Measurements from ENCODE around the gene GIMAP2.
"Not testable (repeated sequence)": the region's sequence is repeated elsewhere in the genome, so short reads cannot be mapped to it uniquely, and the experiment has no call there.

The GIMAP2 gene

GRCh38 chr7:150676276-150676675 lies 9.2 kb upstream of the GIMAP2 start:
- in situ Hi-C loops (cut with MboI; ENCODE audit: low sequenced_read_pairs) = not testable (repeated sequence)

- in situ Hi-C loops (cut with MboI; ENCODE audit: low sequenced_read_pairs) = not testable (repeated sequence)
Observed at GRCh38 chr7:150676854-150677253, 8.7 kb upstream of the GIMAP2 start.

- in situ Hi-C loops (cut with MboI; ENCODE audit: low sequenced_read_pairs) = not testable (repeated sequence)
Observed at GRCh38 chr7:150678601-150679000, 6.9 kb upstream of the GIMAP2 start.

GRCh38 chr7:150680364-150680763 lies 5.1 kb upstream of the GIMAP2 start:
- in situ Hi-C loops (cut with MboI; ENCODE audit: low sequenced_read_pairs) = not testable (repeated sequence)

GRCh38 chr7:150686030-150686631 lies 625 bp downstream of the GIMAP2 start:
- in situ Hi-C loops (cut with MboI; ENCODE audit: low sequenced_read_pairs) = no loop called here

GRCh38 chr7:150688630-150689029 lies 3.1 kb downstream of the GIMAP2 start:
- in situ Hi-C loops (cut with MboI; ENCODE audit: low sequenced_read_pairs) = no loop called here

GRCh38 chr7:150695654-150696053 lies 10.1 kb downstream of the GIMAP2 start:
- in situ Hi-C loops (cut with MboI; ENCODE audit: low sequenced_read_pairs) = no loop called here

GRCh38 chr7:150703209-150703608 lies 17.7 kb downstream of the GIMAP2 start:
- in situ Hi-C loops (cut with MboI; ENCODE audit: low sequenced_read_pairs) = no loop called here

GRCh38 chr7:150715293-150715692 lies 29.8 kb downstream of the GIMAP2 start:
- in situ Hi-C loops (cut with MboI; ENCODE audit: low sequenced_read_pairs) = no loop called here

- in situ Hi-C loops (cut with MboI; ENCODE audit: low sequenced_read_pairs) = no loop called here
Observed at GRCh38 chr7:150715738-150716137, 30.2 kb downstream of the GIMAP2 start.

GRCh38 chr7:150716368-150716767 lies 30.9 kb downstream of the GIMAP2 start, which contains the start of gene GIMAP1:
Gene GIMAP1, plus strand, starts transcription at chr7:150716613. Its CDS starts 2,435 bp downstream, at chr7:150719048.
- in situ Hi-C loops (cut with MboI; ENCODE audit: low sequenced_read_pairs) = no loop called here

- in situ Hi-C loops (cut with MboI; ENCODE audit: low sequenced_read_pairs) = no loop called here
Observed at GRCh38 chr7:150716939-150717338, 31.4 kb downstream of the GIMAP2 start.

GRCh38 chr7:150717814-150718420 lies 32.4 kb downstream of the GIMAP2 start:
- in situ Hi-C loops (cut with MboI; ENCODE audit: low sequenced_read_pairs) = no loop called here

GRCh38 chr7:150719436-150719835 lies 33.9 kb downstream of the GIMAP2 start:
- in situ Hi-C loops (cut with MboI; ENCODE audit: low sequenced_read_pairs) = no loop called here

- in situ Hi-C loops (cut with MboI; ENCODE audit: low sequenced_read_pairs) = no loop called here
Observed at GRCh38 chr7:150719960-150720891, 34.7 kb downstream of the GIMAP2 start.

GRCh38 chr7:150721970-150722373 lies 36.5 kb downstream of the GIMAP2 start:
- in situ Hi-C loops (cut with MboI; ENCODE audit: low sequenced_read_pairs) = no loop called here

- in situ Hi-C loops (cut with MboI; ENCODE audit: low sequenced_read_pairs) = no loop called here
Observed at GRCh38 chr7:150722431-150722931, 37.0 kb downstream of the GIMAP2 start.

- in situ Hi-C loops (cut with MboI; ENCODE audit: low sequenced_read_pairs) = no loop called here
Observed at GRCh38 chr7:150723467-150723866, 38.0 kb downstream of the GIMAP2 start.

GRCh38 chr7:150727381-150727780 lies 41.9 kb downstream of the GIMAP2 start:
- in situ Hi-C loops (cut with MboI; ENCODE audit: low sequenced_read_pairs) = no loop called here

- in situ Hi-C loops (cut with MboI; ENCODE audit: low sequenced_read_pairs) = no loop called here
Observed at GRCh38 chr7:150728011-150728410, 42.5 kb downstream of the GIMAP2 start.

- in situ Hi-C loops (cut with MboI; ENCODE audit: low sequenced_read_pairs) = no loop called here
Observed at GRCh38 chr7:150728609-150729008, 43.1 kb downstream of the GIMAP2 start.
